GM23248 (cell line): ENCODE results near the gene STAC3. TPM values are rescaled to one million over a fixed set of nuclear protein-coding genes. Genes with fewer than 3 reads are reported as not detected.

Experiments used
- DNase-seq: peaks from one replicate; pipeline ENCODE4 v3.0.0-alpha.2; 2015
- H2AFZ ChIP-seq: fragments of 200-600 bp; sonication (generic); 2 replicates; pipeline ENCODE4 v1.6.1; 2016; ENCODE audit warnings: antibody characterized with exemption
- H3F3A ChIP-seq: fragments of 200-600 bp; sonication (generic); 2 replicates; pipeline ENCODE4 v1.6.1; 2016; ENCODE audit warnings: mild to moderate bottlenecking, antibody characterized with exemption, mixed run types; ENCODE audit not compliant: insufficient read depth
- H3K27ac ChIP-seq: fragments of 200-600 bp; sonication (generic); 2 replicates; pipeline ENCODE4 v1.5.1; 2016; ENCODE audit warnings: mild to moderate bottlenecking
- H3K27me3 ChIP-seq: fragments of 200-600 bp; sonication (generic); replicated peaks from 2 replicates; pipeline ENCODE4 v1.6.1; 2016; ENCODE audit warnings: mild to moderate bottlenecking; ENCODE audit not compliant: insufficient read depth
- H3K36me3 ChIP-seq: fragments of 200-600 bp; sonication (generic); 2 replicates; pipeline ENCODE4 v1.6.1; 2016; ENCODE audit warnings: low read depth, mild to moderate bottlenecking
- H3K4me1 ChIP-seq: fragments of 200-600 bp; sonication (generic); 2 replicates; pipeline ENCODE4 v1.6.1; 2016; ENCODE audit warnings: mild to moderate bottlenecking; ENCODE audit not compliant: insufficient read depth
- H3K4me2 ChIP-seq: fragments of 200-600 bp; sonication (generic); one replicate; pipeline ENCODE4 v1.6.1; 2016; ENCODE audit warnings: mild to moderate bottlenecking; ENCODE audit not compliant: unreplicated experiment
- H3K4me3 ChIP-seq: fragments of 200-600 bp; sonication (generic); 2 replicates; pipeline ENCODE4 v1.5.1; 2016; ENCODE audit warnings: mild to moderate bottlenecking
- H3K79me2 ChIP-seq: fragments of 200-600 bp; sonication (generic); 2 replicates; pipeline ENCODE4 v1.6.1; 2016; ENCODE audit warnings: mild to moderate bottlenecking; ENCODE audit not compliant: insufficient read depth
- H3K9ac ChIP-seq: fragments of 200-600 bp; sonication (generic); 2 replicates; pipeline ENCODE4 v1.6.1; 2016; ENCODE audit warnings: mild to moderate bottlenecking
- H3K9me2 ChIP-seq: fragments of 200-600 bp; sonication (generic); 2 replicates; pipeline ENCODE4 v1.6.1; 2016; ENCODE audit warnings: mixed run types, mild to moderate bottlenecking, moderate library complexity; ENCODE audit not compliant: insufficient read depth
- H3K9me3 ChIP-seq: fragments of 200-600 bp; sonication (generic); one replicate; pipeline ENCODE4 v1.6.1; 2017; ENCODE audit warnings: low read depth
- H4K20me1 ChIP-seq: fragments of 200-600 bp; sonication (generic); 2 replicates; pipeline ENCODE4 v1.6.0; 2016; ENCODE audit not compliant: insufficient read depth
- EZH2 ChIP-seq: fragments of 200-600 bp; sonication (generic); IDR thresholded peaks from 2 replicates; pipeline ENCODE4 v1.6.1; 2018; ENCODE audit warnings: antibody characterized with exemption, mild to moderate bottlenecking; ENCODE audit not compliant: insufficient read depth, poor library complexity, severe bottlenecking
- EZH2phosphoT487 ChIP-seq: fragments of 200-600 bp; sonication (generic); IDR thresholded peaks from 2 replicates; pipeline ENCODE4 v1.6.1; 2018; ENCODE audit warnings: antibody characterized with exemption, moderate library complexity, mild to moderate bottlenecking, low read depth; ENCODE audit not compliant: insufficient read depth
- WGBS, 2 experiments: methylation state at CpG; one replicate each; pipeline ENCODE4 v1.1.6; 2015 to 2017; ENCODE audit warnings: low lambda C conversion rate in 2 of 2, low coverage in 1 of 2; ENCODE audit errors: missing lambda C conversion rate in 2 of 2; 5-methylcytosine and 5-hydroxymethylcytosine counted together
- in situ Hi-C: fragments of 300-500 bp; cut with MboI; formaldehyde crosslinking; loops from 2 replicates; pipeline ENCODE4 v1.15.0; 2020
- polyA plus RNA-seq: library from polyadenylated mRNA; unstranded; fragments of >200 nt; fragmentation: Nextera tagmentation; extraction: Ambion mirVana; gene quantifications from 2 replicates; pipeline ENCODE4 v1.2.1, GENCODE V29; 2016
- total RNA-seq: library from RNA; depleted of rRNA; stranded (reverse); fragments of >200 nt; shearing (Covaris generic); gene quantifications from 2 replicates; pipeline ENCODE4 v1.2.3, GENCODE V29; 2014

Gene STAC3
- total and polyA plus RNA-seq, 2 experiments from 2014 or later: 0.32 to 0.35 TPM

DNA sequence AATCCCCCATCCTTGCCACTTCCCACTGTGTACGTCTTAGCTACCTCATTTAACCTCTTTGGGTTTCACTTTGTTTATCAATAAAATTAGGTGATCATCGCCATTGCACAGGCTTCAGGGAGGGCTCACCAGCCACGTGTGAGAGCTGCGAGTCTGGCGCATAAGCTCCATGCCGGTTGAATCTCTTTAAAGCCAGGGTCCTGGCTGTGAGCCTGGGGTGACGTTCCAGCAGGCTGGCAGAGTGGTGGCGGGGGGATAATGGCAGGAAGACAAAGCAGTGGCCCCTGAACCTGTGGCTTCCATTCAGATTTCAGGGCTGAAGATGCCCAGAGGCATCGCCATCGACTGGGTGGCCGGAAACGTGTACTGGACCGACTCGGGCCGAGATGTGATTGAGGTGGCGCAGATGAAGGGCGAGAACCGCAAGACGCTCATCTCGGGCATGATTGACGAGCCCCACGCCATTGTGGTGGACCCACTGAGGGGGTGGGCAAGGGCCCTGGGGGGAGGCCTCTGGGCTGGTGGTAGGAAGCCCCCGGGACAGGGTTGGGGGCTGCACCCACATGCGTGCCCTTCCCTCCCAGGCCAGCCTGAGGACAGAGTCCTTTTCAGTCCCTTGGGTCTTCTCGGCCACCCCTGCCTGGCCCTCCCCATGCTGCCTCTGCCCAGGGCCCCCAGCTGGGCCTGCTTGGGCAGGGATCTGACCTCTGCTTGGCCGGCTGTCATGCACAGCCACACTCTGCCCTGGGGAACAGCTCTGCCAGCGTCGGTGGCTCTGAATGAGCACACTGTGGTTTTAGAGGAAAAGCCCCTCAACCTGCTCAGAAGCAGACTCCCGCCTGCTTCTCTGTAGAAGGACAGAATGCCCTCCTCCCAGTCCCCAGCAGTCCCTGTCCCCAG lies 43.0 kb downstream of the STAC3 start:
- H4K20me1 ChIP-seq: no peaks in the 10 kb centered on the region
- WGBS, 2 experiments: 82 to 88% methylated on average over 25 to 29 of the region's 29 CpGs
- no peak overlapping the region for H3K4me3 ChIP-seq
- no peak overlapping the region for H2AFZ ChIP-seq
- H3K36me3 ChIP-seq: peaks cover 40% of the 10 kb centered on the region
- H3K79me2 ChIP-seq: 0 out of 2 replicates have a peak, but pooled peaks cover 10% of the 10 kb centered on the region
- H3K27ac ChIP-seq: no peak overlapping the region
- in situ Hi-C loops: no loop called here
- TF ChIP-seq EZH2 (no peak), EZH2phosphoT487 (no peak)
- peaks cover 62% of the 10 kb centered on the region for H3F3A ChIP-seq
- H3K4me2 ChIP-seq: no peak overlapping the region
- H3K9ac ChIP-seq: no peak overlapping the region
- DNase-seq: no peak
- no peaks in the 10 kb centered on the region for H3K27me3 ChIP-seq
- no peaks in the 10 kb centered on the region for H3K9me3 ChIP-seq
- no peaks in the 10 kb centered on the region for H3K4me1 ChIP-seq
- no peaks in the 10 kb centered on the region for H3K9me2 ChIP-seq

DNA sequence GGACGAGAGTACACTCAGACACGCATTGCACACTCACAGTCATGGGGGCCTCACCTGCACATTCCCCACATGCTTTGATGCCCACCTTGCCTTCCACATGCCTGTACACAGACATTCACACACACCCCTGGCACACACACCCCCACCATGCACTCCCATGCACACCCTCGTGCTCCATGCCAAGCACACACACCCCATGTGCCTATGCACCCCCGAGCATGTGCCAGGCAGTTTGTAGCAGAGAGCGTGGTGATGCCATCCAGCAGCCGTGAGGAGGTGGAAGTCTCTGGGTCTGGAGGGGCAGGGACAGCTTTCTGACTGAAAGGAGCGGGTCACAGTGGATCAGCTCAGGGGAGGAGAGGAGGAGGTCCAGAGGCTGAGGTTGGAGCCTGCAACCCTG lies 45.1 kb downstream of the STAC3 start:
- Histone ChIP-seq H3K79me2 (0 out of 2 replicates have a peak, but pooled peaks cover 10% of the 10 kb centered on the region), H4K20me1 (no peaks in the 10 kb centered on the region), H3K4me3 (no peak overlapping the region), H2AFZ (no peak overlapping the region), H3K27ac (no peak overlapping the region), H3K4me2 (no peak overlapping the region), H3K9me2 (no peaks in the 10 kb centered on the region), H3F3A (peaks cover 41% of the 10 kb centered on the region), H3K9me3 (no peaks in the 10 kb centered on the region), H3K27me3 (no peaks in the 10 kb centered on the region), H3K4me1 (no peaks in the 10 kb centered on the region), H3K9ac (no peak overlapping the region), H3K36me3 (peaks cover 48% of the 10 kb centered on the region)
- 77 to 78% methylated on average over 7 of the region's 7 CpGs for WGBS, 2 experiments
- DNase-seq: no peak
- in situ Hi-C loops: no loop called here
- TF ChIP-seq EZH2: no peak
- TF ChIP-seq EZH2phosphoT487: no peak

DNA sequence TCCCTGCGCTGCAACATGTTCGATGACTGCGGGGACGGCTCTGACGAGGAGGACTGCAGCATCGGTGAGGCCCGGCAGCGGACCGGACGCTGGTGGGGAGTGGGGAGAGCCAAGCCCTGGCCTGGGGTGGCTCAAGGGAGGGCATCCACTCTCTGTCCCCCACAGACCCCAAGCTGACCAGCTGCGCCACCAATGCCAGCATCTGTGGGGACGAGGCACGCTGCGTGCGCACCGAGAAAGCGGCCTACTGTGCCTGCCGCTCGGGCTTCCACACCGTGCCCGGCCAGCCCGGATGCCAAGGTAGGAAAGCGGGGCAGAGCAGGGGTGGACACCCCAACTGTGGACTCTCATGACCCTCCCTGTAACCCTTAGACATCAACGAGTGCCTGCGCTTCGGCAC lies 45.8 kb downstream of the STAC3 start:
- no peaks in the 10 kb centered on the region for H3K9me3 ChIP-seq
- H2AFZ ChIP-seq: no peak overlapping the region
- no peaks in the 10 kb centered on the region for H3K4me1 ChIP-seq
- H3K79me2 ChIP-seq: 0 out of 2 replicates have a peak, but pooled peaks cover 10% of the 10 kb centered on the region
- H3F3A ChIP-seq: peaks cover 39% of the 10 kb centered on the region
- peaks cover 49% of the 10 kb centered on the region for H3K36me3 ChIP-seq
- no peaks in the 10 kb centered on the region for H3K9me2 ChIP-seq
- H3K4me2 ChIP-seq: no peak overlapping the region
- 91 to 93% methylated on average over 26 of the region's 26 CpGs for WGBS, 2 experiments
- no peak overlapping the region for H3K4me3 ChIP-seq
- no peaks in the 10 kb centered on the region for H4K20me1 ChIP-seq
- H3K9ac ChIP-seq: no peak overlapping the region
- H3K27me3 ChIP-seq: no peaks in the 10 kb centered on the region
- no peak overlapping the region for H3K27ac ChIP-seq
- DNase-seq: no peak
- no peak for TF ChIP-seq EZH2
- TF ChIP-seq EZH2phosphoT487: no peak
- in situ Hi-C loops: no loop called here

DNA sequence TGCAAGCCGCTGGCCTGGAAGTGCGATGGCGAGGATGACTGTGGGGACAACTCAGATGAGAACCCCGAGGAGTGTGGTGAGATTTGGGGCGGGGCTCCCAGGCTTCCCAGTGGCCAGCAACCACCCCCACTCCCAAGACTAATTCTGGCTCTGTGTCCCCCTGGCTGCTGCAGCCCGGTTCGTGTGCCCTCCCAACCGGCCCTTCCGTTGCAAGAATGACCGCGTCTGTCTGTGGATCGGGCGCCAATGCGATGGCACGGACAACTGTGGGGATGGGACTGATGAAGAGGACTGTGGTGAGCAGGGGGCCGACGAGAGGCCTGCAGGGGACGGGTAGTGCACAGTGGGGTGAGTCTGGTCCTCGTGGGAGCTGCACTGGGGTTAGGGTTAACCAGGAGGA lies 46.5 kb downstream of the STAC3 start:
- 80 to 83% methylated on average over 19 of the region's 19 CpGs for whole genome bisulfite sequencing, 2 experiments
- H3K9ac ChIP-seq: no peak overlapping the region
- no peak overlapping the region for H3K4me3 ChIP-seq
- H4K20me1 ChIP-seq: no peaks in the 10 kb centered on the region
- no peak for TF ChIP-seq EZH2
- no peak for TF ChIP-seq EZH2phosphoT487
- H3K9me2 ChIP-seq: no peaks in the 10 kb centered on the region
- H2AFZ ChIP-seq: no peak overlapping the region
- peaks cover 48% of the 10 kb centered on the region for H3K36me3 ChIP-seq
- DNase-seq: no peak
- no peaks in the 10 kb centered on the region for H3K9me3 ChIP-seq
- H3F3A ChIP-seq: peaks cover 33% of the 10 kb centered on the region
- H3K79me2 ChIP-seq: 0 out of 2 replicates have a peak, but pooled peaks cover 10% of the 10 kb centered on the region
- no peak overlapping the region for H3K27ac ChIP-seq
- no peaks in the 10 kb centered on the region for H3K27me3 ChIP-seq
- no peaks in the 10 kb centered on the region for H3K4me1 ChIP-seq
- in situ Hi-C loops: no loop called here
- no peak overlapping the region for H3K4me2 ChIP-seq
